DOHH2 (cell line): Measurements from ENCODE around the gene ADCY5.

ENCODE experiments used
- H3F3A ChIP-seq: fragments of 200-600 bp; sonication (generic), shearing (Covaris generic); 2 replicates; pipeline ENCODE4 v1.6.0; 2016; ENCODE audit warnings: antibody characterized with exemption, mild to moderate bottlenecking; ENCODE audit not compliant: control insufficient read depth, insufficient read depth
- H3K27ac ChIP-seq: fragments of 200-600 bp; sonication (generic); 2 replicates; pipeline ENCODE4 v1.5.1; 2014; ENCODE audit warnings: low read depth, mild to moderate bottlenecking, low read length, moderate library complexity
- H3K27me3 ChIP-seq: fragments of 200-600 bp; sonication (generic); 2 replicates; pipeline ENCODE4 v1.6.1; 2014; ENCODE audit warnings: mild to moderate bottlenecking, low read length, mixed read lengths; ENCODE audit not compliant: control insufficient read depth
- H3K36me3 ChIP-seq: fragments of 200-600 bp; sonication (generic); 2 replicates; pipeline ENCODE4 v1.6.1; 2014; ENCODE audit warnings: mild to moderate bottlenecking, low read length, moderate library complexity, mixed read lengths; ENCODE audit not compliant: control insufficient read depth
- H3K4me1 ChIP-seq: fragments of 200-600 bp; sonication (generic); 2 replicates; pipeline ENCODE4 v1.6.1; 2014; ENCODE audit warnings: mild to moderate bottlenecking, low read length, mixed read lengths; ENCODE audit not compliant: control insufficient read depth
- H3K4me2 ChIP-seq: fragments of 200-600 bp; sonication (generic); 2 replicates; pipeline ENCODE4 v1.6.0; 2014; ENCODE audit warnings: mild to moderate bottlenecking, low read length, moderate library complexity
- H3K4me3 ChIP-seq: fragments of 200-600 bp; sonication (generic); 2 replicates; pipeline ENCODE4 v1.5.1; 2014; ENCODE audit warnings: mild to moderate bottlenecking, low read length, mixed read lengths
- H3K79me2 ChIP-seq: fragments of 200-600 bp; sonication (generic); 2 replicates; pipeline ENCODE4 v1.6.1; 2014; ENCODE audit warnings: mild to moderate bottlenecking, low read length, mixed read lengths; ENCODE audit not compliant: control insufficient read depth
- H3K9me2 ChIP-seq: fragments of 200-600 bp; sonication (generic); replicated peaks from 2 replicates; pipeline ENCODE4 v1.6.1; 2014; ENCODE audit warnings: mild to moderate bottlenecking, low read length, mixed read lengths; ENCODE audit not compliant: control insufficient read depth
- H3K9me3 ChIP-seq: fragments of 200-600 bp; sonication (generic); 2 replicates; pipeline ENCODE4 v1.6.1; 2014; ENCODE audit warnings: antibody characterized with exemption, low read length, mixed read lengths; ENCODE audit not compliant: control insufficient read depth, insufficient read depth
- H4K20me1 ChIP-seq: fragments of 200-600 bp; sonication (generic); 2 replicates; pipeline ENCODE4 v1.6.0; 2014; ENCODE audit warnings: low read depth, mild to moderate bottlenecking, antibody characterized with exemption, low read length, moderate library complexity; ENCODE audit not compliant: control insufficient read depth, insufficient read depth
- CTCF ChIP-seq: fragments of 200-600 bp; sonication (generic); IDR thresholded peaks from one replicate; pipeline ENCODE4 v1.5.1; 2014; ENCODE audit warnings: antibody characterized with exemption, mild to moderate bottlenecking, low read depth, low read length; ENCODE audit not compliant: poor library complexity, severe bottlenecking
- EZH2phosphoT487 ChIP-seq: fragments of 200-600 bp; sonication (generic); IDR thresholded peaks from 2 replicates; pipeline ENCODE4 v1.6.1; 2017; ENCODE audit warnings: borderline replicate concordance, mild to moderate bottlenecking, antibody characterized with exemption, low read length, moderate library complexity, mixed read lengths

The ADCY5 gene

GRCh38 chr3:123327956-123328850 lies 120.7 kb downstream of the ADCY5 start:
- Histone ChIP-seq H3F3A (no peaks in the 10 kb centered on the region), H3K27ac (no peak overlapping the region), H3K4me3 (no peak overlapping the region), H3K4me1 (no peaks in the 10 kb centered on the region), H3K79me2 (no peaks in the 10 kb centered on the region), H3K4me2 (no peak overlapping the region), H3K27me3 (0 out of 2 replicates have a peak, but pooled peaks cover 3% of the 10 kb centered on the region), H3K9me2 (no peaks in the 10 kb centered on the region), H4K20me1 (no peaks in the 10 kb centered on the region), H3K36me3 (no peaks in the 10 kb centered on the region), H3K9me3 (no peaks in the 10 kb centered on the region)
- TF ChIP-seq EZH2phosphoT487 (no peak), CTCF (no peak)

GRCh38 chr3:123327480-123327879 lies 121.4 kb downstream of the ADCY5 start:
- Histone ChIP-seq H3K4me1 (no peaks in the 10 kb centered on the region), H3F3A (no peaks in the 10 kb centered on the region), H3K27me3 (0 out of 2 replicates have a peak, but pooled peaks cover 3% of the 10 kb centered on the region), H3K4me3 (no peak overlapping the region), H3K27ac (no peak overlapping the region), H3K9me3 (no peaks in the 10 kb centered on the region), H4K20me1 (no peaks in the 10 kb centered on the region), H3K79me2 (no peaks in the 10 kb centered on the region), H3K36me3 (no peaks in the 10 kb centered on the region), H3K9me2 (no peaks in the 10 kb centered on the region), H3K4me2 (no peak overlapping the region)
- TF ChIP-seq EZH2phosphoT487 (no peak), CTCF (no peak)

- no peaks in the 10 kb centered on the region for H3K4me1 ChIP-seq
- no peaks in the 10 kb centered on the region for H3K9me3 ChIP-seq
- no peaks in the 10 kb centered on the region for H3K36me3 ChIP-seq
- 0 out of 2 replicates have a peak, but pooled peaks cover 3% of the 10 kb centered on the region for H3K27me3 ChIP-seq
- H3F3A ChIP-seq = no peaks in the 10 kb centered on the region
- no peaks in the 10 kb centered on the region for H4K20me1 ChIP-seq
- H3K9me2 ChIP-seq = no peaks in the 10 kb centered on the region
- no peaks in the 10 kb centered on the region for H3K79me2 ChIP-seq
- no peak for TF ChIP-seq CTCF
- no peak for TF ChIP-seq EZH2phosphoT487
- H3K4me2 ChIP-seq = no peak overlapping the region
- H3K4me3 ChIP-seq = no peak overlapping the region
- H3K27ac ChIP-seq = no peak overlapping the region
These were observed 122.4 kb downstream of the ADCY5 start for GRCh38 chr3:123326531-123326930.
